KG1 (cell line): Measurements from ENCODE around the gene RCCD1.

Experiments
- DNase-seq: peaks from one replicate; lab custom pipeline; 2025; lab: John Stamatoyannopoulos, UW

RCCD1 gene

DNA sequence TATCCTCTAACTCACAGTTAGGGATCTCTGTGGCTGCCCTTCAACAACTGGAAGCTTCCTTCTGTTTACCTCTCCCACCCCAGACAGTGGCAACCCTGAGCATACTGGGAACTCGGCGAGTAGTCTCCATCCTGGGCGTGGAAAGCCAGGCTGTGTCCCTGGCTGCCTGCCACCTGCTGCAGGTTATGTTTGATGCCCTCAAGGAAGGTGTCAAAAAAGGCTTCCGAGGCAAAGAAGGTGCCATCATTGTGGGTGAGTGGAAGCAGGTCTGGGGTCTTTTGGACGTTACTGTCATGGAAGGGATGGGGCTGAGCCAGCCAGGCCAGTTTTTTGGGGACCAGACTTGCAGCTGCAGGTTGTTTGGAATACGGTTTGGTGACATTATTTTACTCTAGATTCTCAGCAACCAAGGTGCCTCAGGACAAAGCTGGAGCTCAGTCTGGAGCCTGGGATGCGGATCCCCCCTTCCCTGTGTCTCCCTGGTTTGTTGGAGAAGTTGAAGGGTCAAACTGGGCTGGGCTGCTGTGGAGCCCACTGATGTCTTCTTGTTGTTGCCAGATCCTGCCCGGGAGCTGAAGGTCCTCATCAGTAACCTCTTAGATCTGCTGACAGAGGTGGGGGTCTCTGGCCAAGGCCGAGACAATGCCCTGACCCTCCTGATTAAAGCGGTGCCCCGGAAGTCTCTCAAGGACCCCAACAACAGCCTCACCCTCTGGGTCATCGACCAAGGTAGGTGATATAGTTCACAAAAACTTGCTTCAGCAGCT lies 12.1 kb upstream of the RCCD1 start:
- DNase-seq, result no peak

DNA sequence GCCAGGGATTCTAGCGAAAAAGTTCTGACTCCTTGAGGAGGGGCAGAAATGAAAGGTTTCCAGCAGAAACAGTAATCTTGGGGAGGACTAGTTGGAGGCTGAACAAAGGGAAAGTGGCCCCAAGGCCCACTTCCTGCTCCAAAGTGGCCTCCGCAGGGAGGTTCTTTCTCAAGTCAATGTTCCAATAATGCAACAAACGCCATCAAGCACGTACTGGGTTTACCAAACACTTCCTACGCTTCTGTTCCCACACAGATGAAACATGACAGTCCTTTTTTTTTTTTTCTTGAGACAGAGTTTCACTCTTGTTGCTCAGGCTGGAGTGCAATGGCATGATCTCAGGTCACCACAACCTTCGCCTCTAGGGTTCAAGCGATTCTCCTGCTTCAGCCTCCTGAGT lies 9.6 kb upstream of the RCCD1 start:
- DNase-seq, result no peak

DNA sequence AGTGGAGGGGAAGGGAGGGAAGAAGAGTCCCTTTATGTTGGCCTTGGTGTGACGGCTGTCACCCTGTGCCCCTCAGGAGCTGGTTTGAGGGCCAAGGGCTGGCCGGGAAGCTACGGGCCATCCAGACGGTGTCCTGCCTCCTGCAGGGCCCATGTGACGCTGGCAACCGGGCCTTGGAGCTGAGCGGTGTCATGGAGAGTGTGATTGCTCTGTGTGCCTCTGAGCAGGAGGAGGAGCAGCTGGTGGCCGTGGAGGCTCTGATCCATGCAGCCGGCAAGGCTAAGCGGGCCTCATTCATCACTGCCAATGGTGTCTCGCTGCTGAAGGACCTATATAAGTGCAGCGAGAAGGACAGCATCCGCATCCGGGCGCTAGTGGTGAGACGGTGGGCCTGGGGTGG lies 8.1 kb upstream of the RCCD1 start:
- DNase-seq, result no peak

DNA sequence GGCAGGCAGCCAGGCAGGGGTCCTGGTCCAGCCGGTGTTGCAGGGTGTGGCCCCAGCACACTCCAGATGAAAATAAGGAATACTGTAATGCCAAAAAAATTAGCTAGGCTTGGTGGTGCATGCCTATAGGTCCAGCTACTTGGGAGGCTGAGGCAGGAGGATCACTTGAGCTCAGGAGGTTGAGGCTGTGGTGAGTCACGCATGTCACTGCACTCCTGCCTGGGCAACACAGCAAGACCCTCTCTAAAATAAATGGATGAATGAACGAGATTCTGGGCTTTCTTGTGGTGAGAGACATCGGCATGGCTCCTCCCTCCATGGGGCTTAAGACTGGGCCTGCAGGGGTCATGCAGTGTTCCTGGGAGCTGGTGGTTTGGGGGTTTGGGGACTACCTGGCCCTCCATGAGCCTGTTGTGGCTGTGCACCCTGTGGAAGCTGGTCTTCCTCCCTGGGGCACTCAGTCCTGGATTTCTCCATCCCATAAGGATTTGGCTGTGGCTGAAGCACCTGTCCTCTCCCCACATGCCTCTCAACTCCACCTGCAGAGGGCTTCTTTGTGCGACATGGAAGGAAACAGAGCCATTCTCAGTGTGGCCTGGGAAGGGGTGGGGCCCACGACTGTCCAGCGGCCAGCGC lies 7.6 kb upstream of the RCCD1 start:
- no peak for DNase-seq

DNA sequence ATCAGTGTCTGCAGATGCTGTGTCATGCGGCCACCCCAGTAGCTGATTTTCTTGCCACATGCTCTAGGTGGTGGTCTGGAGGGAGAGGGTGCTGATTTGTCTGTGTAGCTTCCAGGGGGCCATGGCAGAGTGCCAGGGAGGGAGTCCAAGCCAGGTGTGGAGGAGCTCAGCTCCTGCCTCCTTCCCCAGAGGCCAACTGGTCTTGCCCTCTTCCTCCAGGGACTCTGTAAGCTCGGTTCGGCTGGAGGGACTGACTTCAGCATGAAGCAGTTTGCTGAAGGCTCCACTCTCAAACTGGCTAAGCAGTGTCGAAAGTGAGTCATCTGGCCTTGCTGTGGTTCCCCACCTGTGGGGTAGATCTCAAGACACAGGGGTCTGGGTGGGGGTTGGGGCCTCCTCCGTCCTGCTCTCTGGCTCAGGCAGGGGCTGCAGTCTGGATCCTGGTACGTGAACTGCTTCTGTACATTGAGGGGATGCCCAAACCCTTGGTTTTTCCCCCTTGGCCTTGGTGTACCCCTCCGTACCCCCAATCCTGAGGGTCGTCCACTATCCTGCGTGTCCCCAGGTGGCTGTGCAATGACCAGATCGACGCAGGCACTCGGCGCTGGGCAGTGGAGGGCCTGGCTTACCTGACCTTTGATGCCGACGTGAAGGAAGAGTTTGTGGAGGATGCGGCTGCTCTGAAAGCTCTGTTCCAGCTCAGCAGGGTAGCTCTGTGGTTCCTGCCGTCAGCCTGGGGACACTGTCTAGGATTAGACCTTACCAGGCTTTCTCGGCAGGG lies 6.9 kb upstream of the RCCD1 start:
- DNase-seq, result no peak

DNA sequence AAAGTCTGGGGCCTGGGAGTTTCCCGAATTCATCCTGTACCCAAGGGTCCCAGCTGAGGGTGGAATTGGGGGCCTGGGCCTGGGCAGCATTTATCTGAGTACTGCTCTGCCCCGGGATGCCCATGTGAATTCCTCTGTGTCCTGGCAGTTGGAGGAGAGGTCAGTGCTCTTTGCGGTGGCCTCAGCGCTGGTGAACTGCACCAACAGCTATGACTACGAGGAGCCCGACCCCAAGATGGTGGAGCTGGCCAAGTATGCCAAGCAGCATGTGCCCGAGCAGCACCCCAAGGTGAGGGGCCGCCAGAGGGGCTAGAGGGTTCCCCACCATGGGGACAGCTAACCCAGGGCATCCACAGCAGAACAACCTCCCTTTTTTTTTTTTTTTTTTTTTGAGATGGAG lies 6.2 kb upstream of the RCCD1 start:
- DNase-seq, result no peak

DNA sequence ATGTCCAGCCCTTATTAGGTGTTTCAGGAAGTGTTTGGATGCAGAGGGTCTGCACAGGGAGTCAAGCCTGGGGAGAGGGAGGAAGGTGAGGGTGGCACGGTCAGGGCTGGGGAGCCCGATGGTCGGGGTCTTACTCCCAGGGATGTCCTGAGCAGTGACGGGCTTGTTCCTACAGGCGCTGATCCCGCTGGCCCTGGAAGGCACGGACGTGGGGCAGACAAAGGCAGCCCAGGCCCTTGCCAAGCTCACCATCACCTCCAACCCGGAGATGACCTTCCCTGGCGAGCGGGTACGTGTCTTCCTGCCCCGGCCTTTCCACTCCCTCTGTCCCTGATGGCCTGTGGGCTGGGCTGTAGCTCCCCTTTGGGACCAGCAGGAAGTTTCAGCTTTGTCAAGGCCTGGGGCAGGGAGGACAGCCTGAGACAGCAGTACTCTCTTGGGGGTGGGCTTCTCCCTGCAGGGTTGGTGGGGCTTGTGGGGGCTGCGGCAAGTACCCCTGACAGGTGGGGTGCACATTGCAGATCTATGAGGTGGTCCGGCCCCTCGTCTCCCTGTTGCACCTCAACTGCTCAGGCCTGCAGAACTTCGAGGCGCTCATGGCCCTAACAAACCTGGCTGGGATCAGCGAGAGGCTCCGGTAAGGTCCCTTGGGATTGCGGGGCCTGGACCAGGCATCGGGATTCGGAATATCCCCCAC lies 4.6 kb upstream of the RCCD1 start:
- no peak for DNase-seq

DNA sequence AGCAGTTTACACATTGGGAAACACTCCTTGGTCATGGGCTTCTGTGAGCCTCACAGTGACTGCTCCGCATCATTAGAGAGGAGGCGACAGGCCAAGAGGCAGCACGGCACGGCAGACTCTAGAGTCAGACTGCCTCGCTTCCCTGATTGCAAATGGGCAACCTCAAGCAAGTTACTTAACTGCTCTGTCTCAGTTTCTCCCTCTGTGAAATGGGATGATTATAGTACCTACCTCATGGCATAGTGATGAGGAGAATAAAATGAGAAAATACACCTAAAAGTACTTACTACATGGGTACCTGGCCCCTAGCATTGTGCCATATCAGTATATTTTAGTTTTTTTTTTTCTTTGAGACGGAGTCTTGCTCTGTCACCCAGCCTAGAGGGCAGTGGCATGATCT lies 4.0 kb upstream of the RCCD1 start:
- no peak for DNase-seq

DNA sequence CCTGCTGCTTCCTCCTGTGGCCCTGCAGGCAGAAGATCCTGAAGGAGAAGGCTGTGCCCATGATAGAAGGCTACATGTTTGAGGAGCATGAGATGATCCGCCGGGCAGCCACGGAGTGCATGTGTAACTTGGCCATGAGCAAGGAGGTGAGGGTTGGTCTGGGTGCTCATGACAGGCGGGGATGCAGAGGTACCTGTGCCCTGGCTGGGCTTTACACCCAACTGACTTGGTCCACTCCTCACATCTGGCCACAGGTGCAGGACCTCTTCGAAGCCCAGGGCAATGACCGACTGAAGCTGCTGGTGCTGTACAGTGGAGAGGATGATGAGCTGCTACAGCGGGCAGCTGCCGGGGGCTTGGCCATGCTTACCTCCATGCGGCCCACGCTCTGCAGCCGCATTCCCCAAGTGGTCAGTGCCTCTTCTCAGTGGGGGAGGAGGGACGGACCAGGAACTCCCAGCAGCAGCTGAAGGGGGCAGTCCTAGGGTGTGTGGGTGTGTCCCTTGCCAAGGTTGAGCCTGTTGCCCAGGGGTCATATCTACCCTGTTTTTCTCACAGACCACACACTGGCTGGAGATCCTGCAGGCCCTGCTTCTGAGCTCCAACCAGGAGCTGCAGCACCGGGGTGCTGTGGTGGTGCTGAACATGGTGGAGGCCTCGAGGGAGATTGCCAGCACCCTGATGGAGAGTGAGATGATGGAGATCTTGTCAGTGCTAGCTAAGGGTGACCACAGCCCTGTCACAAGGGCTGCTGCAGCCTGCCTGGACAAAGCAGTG lies 1.6 kb upstream of the RCCD1 start:
- no peak for DNase-seq

DNA sequence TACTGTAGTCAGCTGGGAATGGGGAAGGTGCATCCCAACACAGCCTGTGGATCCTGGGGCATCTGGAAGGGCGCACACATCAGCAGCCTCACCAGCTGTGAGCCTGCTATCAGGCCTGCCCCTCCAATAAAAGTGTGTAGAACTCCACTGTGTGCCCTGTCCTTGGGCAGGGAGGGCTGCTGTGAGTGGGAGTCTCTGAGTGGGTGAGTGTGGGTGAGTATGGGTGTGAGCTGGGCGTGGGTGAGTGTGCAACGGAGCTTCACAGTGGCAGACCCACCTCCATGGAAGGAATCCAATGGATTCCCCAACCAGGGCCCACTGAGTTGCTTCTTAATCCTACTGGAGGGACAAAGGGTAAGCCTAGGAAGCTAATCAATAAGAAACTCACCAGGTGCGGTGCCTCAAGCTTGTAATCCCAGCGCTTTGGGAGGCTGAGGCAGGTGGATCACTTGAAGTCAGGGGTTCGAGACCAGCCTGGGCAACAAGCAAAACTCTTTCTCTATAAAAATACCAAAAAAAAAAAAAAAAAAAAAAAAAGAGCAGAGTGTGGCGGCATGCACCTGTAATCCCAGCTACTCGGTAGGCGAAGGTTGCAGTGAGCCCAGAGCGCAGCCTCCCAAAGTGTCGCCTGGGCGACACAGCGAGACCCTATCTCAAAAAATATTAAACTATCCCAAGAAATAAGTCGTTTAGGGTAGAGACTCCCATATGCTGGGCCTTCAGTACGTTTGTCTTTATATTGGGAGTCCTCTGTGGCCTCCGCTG lies 555 bp upstream of the RCCD1 start:
- no peak for DNase-seq

DNA sequence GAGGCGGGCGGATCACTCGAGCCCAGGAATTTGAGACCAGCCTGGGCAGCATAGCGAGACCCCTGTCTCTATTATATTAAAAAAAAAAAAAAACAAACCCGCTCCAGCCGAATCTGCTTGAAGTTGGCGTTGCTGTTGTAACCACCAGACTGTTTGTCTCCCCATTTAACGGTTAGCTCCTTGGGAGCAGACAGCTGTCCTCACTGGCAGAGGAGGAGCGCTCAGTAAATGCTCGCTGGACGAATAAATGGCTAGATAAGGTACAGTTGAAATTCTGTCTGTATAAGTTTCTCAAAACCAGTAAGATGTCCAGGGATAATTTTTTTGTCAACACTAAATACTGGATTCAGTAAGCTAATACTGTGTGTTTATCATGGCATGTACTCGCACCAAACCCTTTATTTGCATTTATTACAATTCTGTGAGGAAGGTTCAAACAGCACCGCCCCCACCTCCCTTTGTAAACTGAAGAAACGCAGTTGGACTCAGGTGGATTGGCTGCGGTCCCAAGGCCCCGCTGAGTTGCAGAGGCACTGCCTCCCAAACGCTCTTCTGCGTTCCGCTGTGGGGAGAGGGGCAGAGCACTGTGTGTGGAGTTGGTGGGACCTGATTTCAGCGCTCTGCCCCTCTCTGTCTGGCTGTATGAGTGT lies 1.1 kb downstream of the RCCD1 start:
- DNase-seq, result no peak

DNA sequence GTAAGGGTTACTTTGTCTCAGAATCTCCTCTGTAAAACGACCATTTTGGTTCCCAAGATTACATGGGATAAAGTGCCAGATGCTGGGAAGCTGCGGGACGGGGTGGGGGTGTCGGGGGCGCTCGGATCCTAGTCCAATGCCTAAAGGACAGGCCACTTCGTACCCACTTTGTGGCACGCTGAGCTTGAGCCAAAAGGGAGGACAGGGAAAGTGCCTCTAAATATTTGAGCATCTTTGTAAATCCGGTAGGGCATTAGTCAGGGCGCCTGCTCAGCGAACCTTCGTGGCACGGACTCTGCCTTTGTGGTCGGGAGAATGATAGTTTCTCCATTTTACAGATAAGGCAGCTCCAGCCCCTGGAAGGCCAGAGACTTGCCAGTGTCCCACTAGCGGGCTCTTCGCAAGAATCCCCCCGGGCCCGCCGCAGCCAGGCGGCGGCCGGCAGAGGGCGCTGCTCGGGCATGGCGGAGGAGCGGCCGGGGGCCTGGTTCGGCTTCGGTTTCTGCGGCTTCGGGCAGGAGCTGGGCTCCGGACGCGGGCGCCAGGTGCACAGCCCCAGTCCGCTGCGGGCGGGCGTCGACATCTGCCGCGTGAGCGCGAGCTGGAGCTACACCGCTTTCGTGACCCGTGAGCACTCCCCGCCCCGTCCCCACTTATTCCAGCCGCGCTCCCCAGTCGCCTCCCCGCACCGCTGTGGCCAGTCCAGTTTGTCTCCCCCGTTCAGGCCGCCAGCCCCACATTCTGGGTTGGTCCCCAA lies 1.8 kb downstream of the RCCD1 start:
- DNase-seq, result no peak

DNA sequence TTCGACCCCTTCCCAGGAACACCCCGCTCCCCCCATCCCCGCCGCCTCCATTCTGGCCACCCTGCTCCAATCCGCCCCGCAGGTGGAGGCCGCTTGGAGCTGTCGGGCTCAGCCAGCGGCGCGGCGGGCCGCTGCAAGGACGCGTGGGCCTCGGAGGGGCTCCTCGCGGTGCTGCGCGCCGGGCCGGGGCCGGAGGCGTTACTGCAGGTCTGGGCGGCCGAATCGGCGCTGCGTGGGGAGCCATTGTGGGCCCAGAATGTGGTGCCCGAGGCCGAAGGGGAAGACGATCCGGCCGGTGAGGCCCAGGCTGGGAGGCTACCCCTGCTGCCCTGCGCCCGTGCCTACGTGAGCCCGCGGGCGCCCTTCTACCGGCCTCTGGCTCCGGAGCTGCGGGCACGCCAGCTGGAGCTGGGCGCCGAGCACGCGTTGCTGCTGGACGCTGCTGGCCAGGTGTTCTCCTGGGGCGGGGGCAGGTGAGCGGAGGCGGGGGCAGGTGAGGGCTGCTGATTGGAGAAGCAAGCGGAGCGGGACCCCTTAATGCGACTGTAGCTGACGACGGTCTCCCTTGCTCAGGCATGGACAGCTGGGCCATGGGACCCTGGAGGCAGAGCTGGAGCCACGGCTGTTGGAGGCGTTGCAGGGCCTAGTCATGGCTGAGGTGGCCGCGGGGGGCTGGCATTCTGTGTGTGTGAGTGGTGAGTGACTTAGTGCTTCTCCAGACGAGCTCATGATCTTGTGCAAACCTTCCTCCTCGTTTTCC lies 2.5 kb downstream of the RCCD1 start:
- no peak for DNase-seq

DNA sequence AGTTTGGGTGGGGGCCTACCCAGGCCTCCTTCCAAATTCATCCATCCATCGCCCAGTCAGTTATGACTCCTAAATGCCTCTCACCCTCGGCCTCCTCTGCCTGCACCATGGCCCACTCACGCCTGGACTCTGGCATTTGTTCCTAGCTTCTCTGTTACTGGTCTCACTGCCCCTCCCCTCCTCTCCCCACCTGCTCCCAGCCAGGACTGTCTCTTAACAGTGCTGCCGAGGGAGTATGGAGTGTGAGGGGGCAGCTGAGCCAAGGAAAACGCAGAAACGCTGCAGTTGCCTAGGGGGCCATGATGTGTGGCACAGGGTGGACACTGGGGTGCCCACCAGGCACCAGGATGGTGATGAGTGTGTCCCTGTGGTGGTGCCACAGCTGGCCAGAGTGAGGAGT lies 3.1 kb downstream of the RCCD1 start:
- DNase-seq, result no peak

DNA sequence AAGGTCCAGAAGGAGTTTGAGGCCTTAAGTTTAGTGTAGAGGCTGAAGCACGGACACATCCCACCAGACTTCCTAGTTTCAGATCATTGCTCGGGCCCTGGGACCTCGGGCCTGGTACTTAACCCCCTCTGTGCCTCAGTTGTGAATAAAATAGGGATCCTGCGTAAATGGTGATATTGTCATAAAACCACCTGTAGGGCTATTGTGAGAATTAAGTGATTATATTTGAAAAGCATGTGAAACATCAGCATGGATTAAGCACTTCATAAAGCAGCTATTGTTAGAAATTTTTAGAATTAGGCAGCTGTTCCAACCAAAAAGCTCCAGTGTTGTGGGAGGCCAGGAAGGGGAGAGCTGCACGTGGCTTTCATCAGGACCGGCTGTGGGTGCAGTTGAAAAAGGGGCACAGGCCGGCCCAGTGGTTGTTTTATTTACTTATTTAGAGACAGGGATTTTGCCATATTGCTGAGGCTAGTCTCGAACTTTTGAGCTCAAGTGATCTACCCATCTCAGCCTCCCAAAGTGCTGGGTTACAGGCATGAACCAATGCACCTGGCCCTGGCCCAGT lies 4.4 kb downstream of the RCCD1 start:
- DNase-seq, result no peak

DNA sequence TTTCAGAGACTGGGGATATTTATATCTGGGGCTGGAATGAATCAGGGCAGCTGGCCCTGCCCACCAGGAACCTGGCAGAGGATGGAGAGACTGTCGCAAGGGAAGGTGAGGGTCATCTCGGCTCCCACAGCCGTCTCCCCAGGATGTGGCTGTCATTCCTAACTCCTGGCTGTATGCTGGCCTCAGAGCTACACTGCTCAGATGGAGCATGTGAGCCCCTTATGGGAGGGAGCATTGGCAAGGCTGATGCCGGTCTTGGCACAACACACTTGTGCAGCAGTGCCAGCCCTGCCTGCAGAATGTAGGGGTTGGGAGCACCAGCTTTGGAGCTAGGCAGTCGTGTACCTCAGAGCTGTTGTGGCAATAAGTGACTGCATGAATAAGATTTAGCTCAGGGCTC lies 5.2 kb downstream of the RCCD1 start:
- no peak for DNase-seq

DNA sequence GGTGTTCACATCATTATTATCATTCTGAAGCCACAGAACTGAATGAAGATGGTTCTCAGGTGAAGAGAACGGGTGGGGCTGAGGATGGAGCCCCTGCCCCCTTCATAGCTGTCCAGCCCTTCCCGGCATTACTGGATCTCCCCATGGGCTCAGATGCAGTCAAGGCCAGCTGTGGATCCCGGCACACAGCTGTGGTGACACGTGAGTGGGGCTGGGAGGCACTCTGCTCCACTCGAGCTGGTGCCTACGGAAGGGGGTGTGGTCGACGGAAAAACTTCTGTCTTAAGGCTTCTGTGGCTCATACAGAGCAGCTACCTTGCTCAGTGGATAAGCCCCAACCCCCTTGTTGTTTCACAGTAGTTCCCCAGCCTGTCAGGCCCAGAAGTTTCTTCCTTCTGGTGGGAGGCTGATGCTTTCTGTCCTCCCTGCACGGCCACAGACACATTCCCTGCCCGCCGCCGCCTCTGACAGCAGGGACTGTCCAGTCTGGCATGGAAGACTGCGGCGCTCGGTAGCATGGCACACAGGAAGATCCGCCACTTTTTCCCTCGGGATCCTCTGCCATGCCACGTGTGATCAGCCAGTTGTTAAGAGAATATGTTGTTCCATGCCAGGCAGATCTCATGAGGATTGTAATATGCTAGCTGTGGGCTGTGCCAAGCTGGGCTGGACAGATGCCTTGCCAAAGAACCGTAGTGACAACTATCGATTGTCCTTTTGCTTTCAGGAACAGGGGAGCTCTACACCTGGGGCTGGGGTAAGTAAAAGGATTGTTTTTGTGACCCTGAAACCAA lies 5.8 kb downstream of the RCCD1 start:
- no peak for DNase-seq

DNA sequence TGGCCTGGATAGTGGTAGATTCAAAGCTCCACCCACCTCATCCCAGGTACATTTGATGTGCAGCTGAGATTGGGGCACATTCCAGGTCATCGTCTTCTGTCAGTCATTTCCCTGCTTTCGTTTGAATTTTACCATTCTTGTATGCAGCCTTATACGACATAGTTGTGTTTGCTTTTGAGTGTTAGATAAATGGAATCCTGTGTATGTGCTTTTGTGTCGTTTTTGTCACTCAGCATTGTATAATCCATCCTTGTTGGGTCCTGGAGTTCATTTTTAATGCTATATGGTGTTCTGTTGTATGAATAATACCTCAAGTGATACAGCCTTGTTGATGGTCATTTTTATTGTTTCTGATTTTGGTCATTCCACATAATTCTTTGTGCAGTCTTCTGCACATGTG lies 7.3 kb downstream of the RCCD1 start:
- DNase-seq, result no peak
